A673 (cell line): ENCODE measurements around the gene TRIP13.

ENCODE experiments used
- EZH2 ChIP-seq: fragments of 200-600 bp; sonication (generic); IDR thresholded peaks from 2 replicates; pipeline ENCODE4 v1.6.1; 2017; ENCODE audit warnings: borderline replicate concordance, low read depth, mild to moderate bottlenecking, mixed read lengths, antibody characterized with exemption, low read length; ENCODE audit not compliant: poor library complexity, severe bottlenecking
- TF ChIP-seq, protein P1 (sequence below): fragments of 300-800, 200-600 bp; sonication (generic); conservative IDR thresholded peaks from 2 replicates; pipeline ENCODE4 v1.5.1; 2017; ENCODE audit warnings: low read depth, mild to moderate bottlenecking, antibody characterized with exemption, low read length, moderate library complexity, mixed read lengths

DNA sequence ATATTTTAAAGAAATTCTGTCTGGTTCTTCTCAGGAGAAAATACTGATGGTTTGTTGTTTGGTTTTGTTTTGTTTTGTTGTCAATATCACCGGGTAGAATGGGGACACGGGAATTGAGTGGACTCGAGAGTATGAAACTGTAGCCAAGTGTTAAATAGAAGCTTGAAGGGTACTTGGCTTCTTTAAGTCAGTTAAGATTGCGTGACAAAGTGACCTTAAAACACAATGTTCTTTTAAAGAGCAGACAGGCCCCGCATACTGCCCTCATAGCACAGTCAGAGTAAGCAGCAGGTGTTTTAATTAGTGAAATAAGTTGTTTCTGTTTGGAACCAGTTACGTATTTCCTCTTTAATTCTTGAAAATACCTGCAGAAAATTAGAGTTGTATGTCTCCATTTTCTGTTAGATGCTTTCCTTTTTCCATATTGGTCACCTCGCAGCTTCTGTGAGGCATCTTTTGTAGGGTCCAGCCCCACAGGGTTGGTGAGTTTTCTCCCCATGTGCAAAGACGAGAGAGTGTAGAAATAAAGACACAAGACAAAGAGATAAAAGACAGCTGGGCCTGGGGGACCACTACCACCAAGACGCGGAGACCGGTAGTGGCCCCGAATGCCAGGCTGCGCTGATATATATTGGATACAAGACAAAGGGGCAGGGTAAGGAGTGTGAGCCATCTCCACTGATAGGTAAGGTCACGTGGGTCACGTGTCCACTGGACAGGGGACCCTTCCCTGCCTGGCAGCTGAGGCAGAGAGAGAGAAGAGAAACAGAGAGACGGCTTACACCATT is 9.6 kb downstream of the TRIP13 start:
- TF ChIP-seq, protein P1, sequence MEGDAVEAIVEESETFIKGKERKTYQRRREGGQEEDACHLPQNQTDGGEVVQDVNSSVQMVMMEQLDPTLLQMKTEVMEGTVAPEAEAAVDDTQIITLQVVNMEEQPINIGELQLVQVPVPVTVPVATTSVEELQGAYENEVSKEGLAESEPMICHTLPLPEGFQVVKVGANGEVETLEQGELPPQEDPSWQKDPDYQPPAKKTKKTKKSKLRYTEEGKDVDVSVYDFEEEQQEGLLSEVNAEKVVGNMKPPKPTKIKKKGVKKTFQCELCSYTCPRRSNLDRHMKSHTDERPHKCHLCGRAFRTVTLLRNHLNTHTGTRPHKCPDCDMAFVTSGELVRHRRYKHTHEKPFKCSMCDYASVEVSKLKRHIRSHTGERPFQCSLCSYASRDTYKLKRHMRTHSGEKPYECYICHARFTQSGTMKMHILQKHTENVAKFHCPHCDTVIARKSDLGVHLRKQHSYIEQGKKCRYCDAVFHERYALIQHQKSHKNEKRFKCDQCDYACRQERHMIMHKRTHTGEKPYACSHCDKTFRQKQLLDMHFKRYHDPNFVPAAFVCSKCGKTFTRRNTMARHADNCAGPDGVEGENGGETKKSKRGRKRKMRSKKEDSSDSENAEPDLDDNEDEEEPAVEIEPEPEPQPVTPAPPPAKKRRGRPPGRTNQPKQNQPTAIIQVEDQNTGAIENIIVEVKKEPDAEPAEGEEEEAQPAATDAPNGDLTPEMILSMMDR = no peak
- no peak for TF ChIP-seq EZH2
